Measurements from ENCODE around the gene ODAM.
"Not testable (repeated sequence)": the region's sequence is repeated elsewhere in the genome, so short reads cannot be mapped to it uniquely, and the experiment has no call there.

Gene ODAM, protein sequence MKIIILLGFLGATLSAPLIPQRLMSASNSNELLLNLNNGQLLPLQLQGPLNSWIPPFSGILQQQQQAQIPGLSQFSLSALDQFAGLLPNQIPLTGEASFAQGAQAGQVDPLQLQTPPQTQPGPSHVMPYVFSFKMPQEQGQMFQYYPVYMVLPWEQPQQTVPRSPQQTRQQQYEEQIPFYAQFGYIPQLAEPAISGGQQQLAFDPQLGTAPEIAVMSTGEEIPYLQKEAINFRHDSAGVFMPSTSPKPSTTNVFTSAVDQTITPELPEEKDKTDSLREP

GRCh38 chr4:70195425-70195824, at the start of gene ODAM:
ODAM (plus strand) TSS chr4:70195725; CDS start chr4:70196544, 819 bp downstream.
- DNase-seq (ENCODE audit: low read depth), result no peak

DNA sequence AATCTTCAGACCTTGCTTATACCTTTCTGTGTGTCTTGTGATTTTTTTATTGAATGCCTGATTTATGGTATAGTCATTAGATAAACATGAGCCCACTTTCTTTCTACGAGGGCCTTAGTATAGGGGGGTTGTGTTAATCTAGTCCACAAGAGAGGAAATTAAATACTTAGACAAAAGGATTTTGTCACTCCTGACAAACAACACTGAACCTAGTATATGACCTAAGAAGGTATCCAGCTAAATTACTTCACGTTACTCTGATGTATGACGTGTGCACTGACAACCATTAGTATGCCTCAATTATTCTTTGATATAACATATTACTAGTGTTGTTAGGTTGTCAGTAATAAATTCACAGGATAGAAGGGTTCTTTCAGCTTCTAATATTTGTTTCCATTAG, 44.3 kb upstream of the ODAM start:
- no peak for DNase-seq (ENCODE audit: low read depth)

- DNase-seq (ENCODE audit: low read depth), result no peak
These were observed 43.4 kb upstream of the ODAM start for GRCh38 chr4:70152088-70152487.

DNA sequence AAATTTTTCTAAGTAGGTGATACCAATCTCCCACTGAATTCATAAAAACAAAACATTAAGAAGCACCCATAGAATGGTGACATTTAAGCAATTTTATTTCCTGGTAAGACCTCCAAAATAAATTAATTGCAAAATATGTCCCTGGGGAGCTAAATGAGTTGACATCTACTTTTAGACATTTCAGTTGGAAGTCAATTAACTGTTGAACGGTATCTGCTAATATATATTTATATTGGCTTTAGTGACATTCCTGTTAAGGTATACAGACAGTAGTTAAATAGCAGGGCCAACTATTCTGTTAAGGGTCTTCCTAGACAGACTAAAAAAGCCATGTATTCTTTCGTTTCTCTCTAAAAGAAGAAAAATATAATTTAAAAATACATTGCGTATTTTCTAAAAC, 41.6 kb upstream of the ODAM start, which contains the start of gene PRR27:
PRR27 (plus strand) TSS at position 301 of the 400 bp plus-strand sequence. CDS start 139 bp downstream, outside the sequence.
- no peak for DNase-seq (ENCODE audit: low read depth)

GRCh38 chr4:70158576-70158975, 36.9 kb upstream of the ODAM start:
- DNase-seq (ENCODE audit: low read depth), result no peak

DNA sequence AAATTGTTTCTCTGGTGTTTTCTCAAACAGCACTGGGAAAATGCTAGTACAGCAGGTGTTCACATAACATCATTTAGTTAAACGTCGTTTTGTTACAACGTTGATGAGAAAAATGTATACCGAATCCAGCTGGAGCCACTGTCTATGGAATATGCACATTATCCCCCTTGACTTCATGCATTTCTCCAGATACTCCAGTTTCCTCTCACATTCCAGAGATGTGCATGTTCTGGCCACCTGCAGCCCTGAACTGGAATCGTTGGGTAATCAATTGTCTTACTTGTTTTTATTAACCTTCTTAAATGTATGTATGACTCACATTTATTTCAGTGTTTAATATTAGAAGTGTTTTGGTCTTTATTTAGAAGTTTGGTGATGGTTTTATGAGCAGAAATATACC, 18.4 kb upstream of the ODAM start:
- no peak for DNase-seq (ENCODE audit: low read depth)

GRCh38 chr4:70178075-70178660, 17.4 kb upstream of the ODAM start:
- no peak for DNase-seq (ENCODE audit: low read depth)

DNA sequence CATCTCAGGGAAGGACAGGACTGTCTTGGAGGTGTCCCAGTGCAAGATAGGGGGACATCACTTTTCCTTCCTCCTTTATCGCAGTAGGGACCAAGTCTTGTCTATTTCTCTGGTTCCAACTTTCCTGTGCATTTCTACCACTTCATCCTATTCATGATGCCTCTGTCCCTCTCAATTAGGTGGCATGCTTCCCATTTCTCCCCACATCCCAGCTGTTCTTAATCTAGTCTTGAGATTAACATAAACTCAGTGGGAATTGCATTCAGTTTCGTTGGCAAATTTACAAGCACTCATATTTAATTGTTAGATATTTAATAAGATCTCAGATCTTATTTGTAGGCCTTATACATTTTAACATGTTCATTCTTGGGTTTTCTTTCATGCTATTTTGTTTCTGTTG, 15.7 kb upstream of the ODAM start:
- DNase-seq (ENCODE audit: low read depth), result no peak

DNA sequence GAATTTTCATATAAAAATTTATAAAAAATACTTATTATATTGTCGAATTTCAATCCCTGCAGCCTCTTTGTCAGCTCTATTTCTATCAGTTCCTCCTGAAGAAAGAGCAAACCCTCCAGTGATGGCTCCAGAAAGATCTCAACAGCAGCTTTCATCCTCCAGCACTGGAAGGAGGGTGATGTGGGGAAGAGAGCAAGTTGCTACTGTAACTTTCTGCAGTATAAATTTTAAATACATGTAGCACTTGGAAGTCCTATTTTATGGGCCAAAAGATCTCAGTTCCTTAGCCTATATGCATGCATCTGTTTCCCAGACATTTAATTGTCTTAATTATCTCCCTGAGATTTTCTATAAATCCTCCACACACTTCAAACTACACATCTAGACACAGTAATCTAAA, 13.7 kb upstream of the ODAM start:
- no peak for DNase-seq (ENCODE audit: low read depth)

GRCh38 chr4:70182517-70183167, 12.9 kb upstream of the ODAM start:
- DNase-seq (ENCODE audit: low read depth), result no peak

- no peak for DNase-seq (ENCODE audit: low read depth)
These were observed 12.2 kb upstream of the ODAM start for GRCh38 chr4:70183168-70183939.

DNA sequence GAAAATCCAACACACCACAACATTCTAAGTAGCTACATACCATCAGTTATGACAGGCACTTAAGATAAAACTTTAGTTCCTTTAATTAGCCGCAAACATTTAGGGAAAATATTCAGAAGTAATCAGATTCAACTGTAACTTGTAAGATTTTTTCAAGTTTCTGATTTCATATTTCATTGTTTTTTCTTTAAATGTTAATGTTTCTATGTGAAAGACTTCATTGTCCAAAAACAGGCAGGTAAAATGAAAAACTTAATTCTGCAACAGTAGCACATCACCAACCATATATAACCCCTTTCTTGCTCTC, 11.6 kb upstream of the ODAM start:
- DNase-seq (ENCODE audit: low read depth), result no peak

- DNase-seq (ENCODE audit: low read depth), result no peak
These were observed 8.3 kb upstream of the ODAM start for GRCh38 chr4:70187216-70187615.

DNA sequence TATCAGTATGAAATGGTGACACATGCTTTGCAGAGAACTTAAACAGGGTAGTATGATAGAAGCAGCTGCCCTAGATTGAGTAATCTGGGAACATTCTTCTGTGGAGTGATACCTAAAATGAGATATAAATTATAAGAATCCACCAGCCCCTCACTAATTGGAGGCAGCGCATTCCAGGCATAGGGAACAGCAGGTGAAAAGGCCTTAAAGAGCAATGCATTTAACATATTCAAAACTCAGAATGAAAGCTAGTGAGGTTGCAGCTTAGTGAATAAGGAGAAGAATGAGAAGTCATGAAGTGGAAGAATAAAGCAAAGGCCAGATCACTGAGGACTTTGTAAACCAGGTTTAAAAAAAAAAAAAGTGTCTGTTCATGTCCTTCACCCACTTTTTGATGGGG, 4.9 kb upstream of the ODAM start:
- DNase-seq (ENCODE audit: low read depth), result no peak

GRCh38 chr4:70191647-70192046, 3.9 kb upstream of the ODAM start:
- DNase-seq (ENCODE audit: low read depth), result no peak

DNA sequence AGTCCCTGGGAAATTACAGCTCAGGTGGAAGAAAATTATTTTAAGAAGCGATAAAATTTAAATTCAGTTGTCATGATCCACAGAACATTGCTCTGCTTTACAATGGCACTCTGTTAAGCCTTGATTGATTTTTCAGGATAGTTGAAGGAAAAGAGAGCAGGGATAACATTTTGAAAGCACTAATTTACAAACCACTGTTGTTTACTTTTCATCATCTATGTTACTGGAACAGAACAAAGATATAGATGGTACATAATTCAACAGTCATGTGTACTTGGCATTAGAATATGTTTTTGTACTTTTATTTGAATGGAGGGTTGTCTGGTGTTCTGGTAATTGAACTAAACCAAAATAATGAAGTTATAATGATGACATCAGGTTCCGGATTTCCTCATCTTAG, 2.6 kb upstream of the ODAM start:
- no peak for DNase-seq (ENCODE audit: low read depth)

DNA sequence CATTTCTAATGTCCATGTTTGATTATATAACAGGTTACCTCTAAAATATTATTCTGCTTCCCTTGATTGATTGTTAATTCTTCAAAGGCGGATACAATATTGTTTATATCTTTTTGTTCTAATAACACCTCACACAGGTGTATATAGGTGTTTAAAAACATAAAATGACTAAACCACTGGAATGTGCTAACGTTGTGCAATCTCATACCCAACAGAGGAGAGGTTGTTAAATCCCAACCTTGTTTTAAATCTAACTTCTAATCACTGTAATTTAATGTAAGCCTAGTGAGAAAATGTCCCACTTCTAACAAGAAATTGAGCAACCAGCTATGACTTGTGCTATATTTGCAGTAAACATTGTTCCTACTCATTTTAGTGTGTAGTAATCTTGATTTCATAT, 1.3 kb downstream of the ODAM start:
- DNase-seq (ENCODE audit: low read depth), result no peak

- no peak for DNase-seq (ENCODE audit: low read depth)
These were observed 2.3 kb downstream of the ODAM start for GRCh38 chr4:70197842-70198241.

- no peak for DNase-seq (ENCODE audit: low read depth)
These were observed 8.1 kb downstream of the ODAM start for GRCh38 chr4:70203601-70204000.

DNA sequence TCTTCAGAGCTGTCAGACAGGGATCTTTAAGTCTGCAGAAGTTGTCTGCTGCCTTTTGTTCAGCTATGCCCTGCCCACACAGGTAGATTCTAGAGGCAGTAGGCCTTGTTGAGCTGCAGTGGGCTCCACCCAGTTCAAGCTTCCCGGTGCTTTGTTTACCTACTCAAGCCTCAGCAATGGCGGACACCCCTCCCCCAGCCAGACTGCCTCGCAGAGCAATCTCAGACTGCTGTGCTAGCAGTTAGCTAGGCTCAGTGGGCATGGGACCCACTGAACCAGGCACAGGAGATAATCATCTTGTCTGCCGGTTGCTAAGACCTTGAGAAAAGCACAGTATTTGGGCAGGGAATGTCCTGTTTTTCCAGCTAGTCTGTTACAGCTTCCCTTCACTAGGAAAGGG, 17.2 kb downstream of the ODAM start:
- not testable (repeated sequence) for DNase-seq (ENCODE audit: low read depth)

- not testable (repeated sequence) for DNase-seq (ENCODE audit: low read depth)
These were observed 20.6 kb downstream of the ODAM start for GRCh38 chr4:70216109-70216508.

DNA sequence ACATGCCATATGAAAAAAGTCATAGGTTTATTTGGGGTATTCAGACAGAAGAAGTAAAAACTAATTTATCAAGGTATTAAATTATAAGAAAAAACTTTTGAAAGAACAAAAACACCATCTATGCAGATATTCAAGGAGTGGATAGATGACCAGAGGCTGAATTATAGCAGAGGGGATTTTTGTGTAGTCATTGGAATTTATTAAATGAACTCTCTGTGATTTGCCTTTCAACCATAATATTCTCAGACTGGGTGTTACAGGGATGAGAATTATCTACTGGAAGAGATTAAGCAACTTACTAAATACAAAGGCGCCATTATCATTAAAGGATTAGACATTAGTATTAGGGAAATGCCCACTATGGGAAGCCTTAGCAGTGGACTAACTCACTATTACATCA, 21.0 kb downstream of the ODAM start:
- DNase-seq (ENCODE audit: low read depth), result not testable (repeated sequence)

DNA sequence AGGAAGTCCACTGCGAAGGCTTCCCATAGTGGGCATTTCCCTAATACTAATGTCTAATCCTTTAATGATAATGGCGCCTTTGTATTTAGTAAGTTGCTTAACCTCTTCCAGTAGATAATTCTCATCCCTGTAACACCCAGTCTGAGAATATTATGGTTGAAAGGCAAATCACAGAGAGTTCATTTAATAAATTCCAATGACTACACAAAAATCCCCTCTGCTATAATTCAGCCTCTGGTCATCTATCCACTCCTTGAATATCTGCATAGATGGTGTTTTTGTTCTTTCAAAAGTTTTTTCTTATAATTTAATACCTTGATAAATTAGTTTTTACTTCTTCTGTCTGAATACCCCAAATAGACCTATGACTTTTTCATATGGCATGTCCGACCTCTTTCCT, 25.9 kb downstream of the ODAM start:
- DNase-seq (ENCODE audit: low read depth), result not testable (repeated sequence)

All from EH (cell line).